NB4 (cell line): Measurements from ENCODE around the gene ITGB7.

Experiments used
- MYC ChIP-seq: IDR thresholded peaks from 2 replicates; pipeline ENCODE4 v1.6.1; 2011; ENCODE audit warnings: low read depth, low read length
- POLR2A ChIP-seq: IDR thresholded peaks from 2 replicates; pipeline ENCODE4 v1.6.1; 2011; ENCODE audit warnings: mild to moderate bottlenecking; ENCODE audit not compliant: insufficient read length; ENCODE audit errors: extremely low read depth
- TF ChIP-seq, protein P1 (sequence below): IDR thresholded peaks from 2 replicates; pipeline ENCODE4 v1.6.1; 2011; ENCODE audit warnings: low read depth, low read length
- TF ChIP-seq, protein P2 (sequence below): IDR thresholded peaks from one replicate; pipeline ENCODE4 v1.5.1; 2012; ENCODE audit warnings: low read depth, low read length

DNA sequence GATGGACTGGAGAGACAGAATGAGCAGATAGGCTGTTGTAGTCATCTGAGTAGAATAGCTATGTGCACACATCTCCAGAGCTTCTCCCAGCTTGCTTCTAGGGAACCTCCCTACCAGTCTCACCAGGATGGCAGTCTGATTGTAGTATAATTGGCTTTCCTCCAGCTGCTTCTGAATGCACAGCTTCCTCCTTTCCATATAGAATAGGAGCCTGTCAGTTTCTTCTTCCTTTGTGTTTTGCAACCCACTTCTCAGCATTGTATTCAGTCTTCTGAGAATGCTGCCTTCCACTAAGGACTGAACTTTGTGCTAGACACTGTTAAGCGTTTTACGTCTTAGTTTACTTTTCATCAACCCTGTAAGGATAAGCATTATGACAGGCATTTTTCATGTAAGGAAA is 24.1 kb downstream of the ITGB7 start:
- TF ChIP-seq, protein P1, sequence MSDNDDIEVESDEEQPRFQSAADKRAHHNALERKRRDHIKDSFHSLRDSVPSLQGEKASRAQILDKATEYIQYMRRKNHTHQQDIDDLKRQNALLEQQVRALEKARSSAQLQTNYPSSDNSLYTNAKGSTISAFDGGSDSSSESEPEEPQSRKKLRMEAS = no peak
- TF ChIP-seq POLR2A = no peak
- TF ChIP-seq, protein P2, sequence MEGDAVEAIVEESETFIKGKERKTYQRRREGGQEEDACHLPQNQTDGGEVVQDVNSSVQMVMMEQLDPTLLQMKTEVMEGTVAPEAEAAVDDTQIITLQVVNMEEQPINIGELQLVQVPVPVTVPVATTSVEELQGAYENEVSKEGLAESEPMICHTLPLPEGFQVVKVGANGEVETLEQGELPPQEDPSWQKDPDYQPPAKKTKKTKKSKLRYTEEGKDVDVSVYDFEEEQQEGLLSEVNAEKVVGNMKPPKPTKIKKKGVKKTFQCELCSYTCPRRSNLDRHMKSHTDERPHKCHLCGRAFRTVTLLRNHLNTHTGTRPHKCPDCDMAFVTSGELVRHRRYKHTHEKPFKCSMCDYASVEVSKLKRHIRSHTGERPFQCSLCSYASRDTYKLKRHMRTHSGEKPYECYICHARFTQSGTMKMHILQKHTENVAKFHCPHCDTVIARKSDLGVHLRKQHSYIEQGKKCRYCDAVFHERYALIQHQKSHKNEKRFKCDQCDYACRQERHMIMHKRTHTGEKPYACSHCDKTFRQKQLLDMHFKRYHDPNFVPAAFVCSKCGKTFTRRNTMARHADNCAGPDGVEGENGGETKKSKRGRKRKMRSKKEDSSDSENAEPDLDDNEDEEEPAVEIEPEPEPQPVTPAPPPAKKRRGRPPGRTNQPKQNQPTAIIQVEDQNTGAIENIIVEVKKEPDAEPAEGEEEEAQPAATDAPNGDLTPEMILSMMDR = no peak
- TF ChIP-seq MYC = no peak
